GM12878 (cell line): ENCODE data around the gene ZNF585A. TPM values are rescaled to one million over a fixed set of nuclear protein-coding genes. Genes with fewer than 3 reads are reported as not detected.

Source experiments
- BACH1 ChIP-seq: fragments of 450-650 bp; IDR thresholded peaks from 2 replicates; pipeline ENCODE4 v1.6.1; 2017; ENCODE audit warnings: mild to moderate bottlenecking, borderline replicate concordance
- BRCA1 ChIP-seq: IDR thresholded peaks from 2 replicates; pipeline ENCODE4 v1.6.1; 2011; ENCODE audit warnings: low read depth, low read length, improper control_type of control experiment
- CEBPZ ChIP-seq: fragments of 150-350 bp; IDR thresholded peaks from 2 replicates; pipeline ENCODE4 v1.6.1; 2016; ENCODE audit warnings: low read depth, low read length
- EP300 ChIP-seq, 2 experiments: fragments of 150-350 bp in 1 of 2; IDR thresholded peaks; 2 replicates each; pipeline ENCODE4 v1.6.1; 2011 to 2012; ENCODE audit warnings: low read depth in 2 of 2, low read length in 2 of 2, borderline replicate concordance in 1 of 2, improper control_type of control experiment in 1 of 2, inconsistent platforms in 1 of 2; ENCODE audit not compliant: control insufficient read depth in 1 of 2
- HSF1 ChIP-seq: fragments of 150-350 bp; IDR thresholded peaks from 2 replicates; pipeline ENCODE4 v1.6.1; 2014; ENCODE audit warnings: mild to moderate bottlenecking, low read depth, low read length
- KDM1A ChIP-seq: fragments of 200-600 bp; sonication (generic); IDR thresholded peaks from 2 replicates; pipeline ENCODE4 v1.6.1; 2016; ENCODE audit warnings: borderline replicate concordance
- NKRF ChIP-seq: fragments of 450-650 bp; conservative IDR thresholded peaks from 2 replicates; pipeline ENCODE4 v1.6.1; 2017; ENCODE audit warnings: mild to moderate bottlenecking, moderate library complexity
- PML ChIP-seq: IDR thresholded peaks from 2 replicates; pipeline ENCODE4 v1.6.1; 2012; ENCODE audit warnings: low read length, inconsistent platforms
- SIX5 ChIP-seq: IDR thresholded peaks from 2 replicates; pipeline ENCODE4 v1.6.1; 2011; ENCODE audit warnings: mild to moderate bottlenecking, low read depth, low read length, moderate library complexity; ENCODE audit not compliant: severe bottlenecking
- SMAD5 ChIP-seq: IDR thresholded peaks from 2 replicates; pipeline ENCODE4 v1.6.1; 2016; ENCODE audit warnings: antibody characterized with exemption, low read depth
- SREBF2 ChIP-seq: IDR thresholded peaks from 2 replicates; pipeline ENCODE4 v1.6.1; 2012; ENCODE audit warnings: mild to moderate bottlenecking, low read length
- SRF ChIP-seq, 2 experiments: IDR thresholded peaks; 2 replicates each; pipeline ENCODE4 v1.6.1; 2011; ENCODE audit warnings: low read depth in 2 of 2, low read length in 2 of 2, mild to moderate bottlenecking in 1 of 2, moderate library complexity in 1 of 2
- TCF12 ChIP-seq: IDR thresholded peaks from 2 replicates; pipeline ENCODE4 v1.6.1; 2011; ENCODE audit warnings: low read depth, mild to moderate bottlenecking, low read length
- WRNIP1 ChIP-seq: IDR thresholded peaks from 2 replicates; pipeline ENCODE4 v1.6.1; 2011; ENCODE audit warnings: low read depth, low read length, improper control_type of control experiment, borderline replicate concordance
- ZBTB33 ChIP-seq: fragments of 450-650 bp; IDR thresholded peaks from 2 replicates; pipeline ENCODE4 v1.6.1; 2017; ENCODE audit warnings: mild to moderate bottlenecking
- ZNF274 ChIP-seq: IDR thresholded peaks from one replicate; pipeline ENCODE4 v1.8.0; 2011; ENCODE audit not compliant: insufficient read length, insufficient read depth
- polyA plus RNA-seq, 11 experiments: library from polyadenylated mRNA; depleted of rRNA in 4 of 11; unstranded in 6 of 11; stranded (reverse) in 5 of 11; fragments of >200 nt; fragmentation: Nextera tagmentation in 4 of 11; fragmentation: Illumina TruSeq in 1 of 11; extraction: Ambion mirVana in 4 of 11; extraction: Trizol in 1 of 11; gene quantifications; 1 replicate in 1 of 11; 2 replicates in 10 of 11; pipeline versions ENCODE4 v1.2.1 to v1.2.3, GENCODE V29; 2011 to 2016; ENCODE audit warnings: inconsistent platforms in 2 of 11, missing spikeins in 2 of 11, low read depth in 1 of 11
- total RNA-seq, 4 experiments: library from RNA; depleted of rRNA in 3 of 4; stranded (reverse); fragments of >200 nt in 3 of 4; fragmentation: Illumina TruSeq in 1 of 4; extraction: Trizol in 1 of 4; gene quantifications; 2 replicates each; pipeline versions ENCODE4 v1.2.1 to v1.2.3, GENCODE V29; 2013 to 2021

ZNF585A gene
- total and polyA plus RNA-seq, 10 of the 15 experiments (the other 5 are each of a cell fraction or from before 2014, with no cell fraction given), result 6.9 to 38.7 (median 14.0) TPM

- TF ChIP-seq KDM1A (no peak), BRCA1 (no peak), PML (peak; percentile 85; the same call in 1 of the 2 replicates), SIX5 (peak; percentile 71), TCF12 (peak; percentile 23), HSF1 (no peak), ZBTB33 (peak; percentile 56; the same call in 1 of the 2 replicates), NKRF (peak; percentile 41; the same call in 1 of the 2 replicates), SRF (IDR thresholded peaks at IDR 0.05; ENCODE audit: low read depth in 2 of 2, low read length in 2 of 2) (peak in 1 of 2 experiments; percentile 45; a peak in 1 of 4 replicates), CEBPZ (no peak), ZNF274 (no peak), SREBF2 (no peak), EP300 (IDR thresholded peaks at IDR 0.05; ENCODE audit: borderline replicate concordance in 1 of 2, control insufficient read depth in 1 of 2, low read depth in 2 of 2, low read length in 2 of 2) (peak in 1 of 2 experiments; percentile 37; a peak in 1 of 4 replicates), WRNIP1 (no peak), SMAD5 (peak; percentile 16; the same call in 1 of the 2 replicates), BACH1 (no peak)
Observed at GRCh38 chr19:37217775-37218591, 45.5 kb upstream of the ZNF585A start, which contains the start of gene ZNF383 (continued).
